Measurements from ENCODE around the gene MGAM2. TPM values are rescaled to one million over a fixed set of nuclear protein-coding genes. Genes with fewer than 3 reads are reported as not detected.

Gene MGAM2
- total and polyA plus RNA-seq, 2 experiments from 2014 or later, result 0.07 TPM; not detected in 1

GRCh38 chr7:142110098-142110497 is 1.4 kb upstream of the MGAM2 start:
- DNase-seq (ENCODE audit: low spot score) (no peak), ATAC-seq (no peak)
- Histone ChIP-seq H3K4me2 (no peak overlapping the region), H3K27me3 (ENCODE audit: insufficient read depth) (no peaks in the 10 kb centered on the region), H3K27ac (ENCODE audit: low read depth) (no peak overlapping the region), H3K36me3 (ENCODE audit: insufficient read depth) (no peaks in the 10 kb centered on the region), H2AFZ (no peak overlapping the region), H3F3A (replicated peaks; ENCODE audit: low read depth) (no peaks in the 10 kb centered on the region), H4K20me1 (replicated peaks; ENCODE audit: insufficient read depth) (no peaks in the 10 kb centered on the region), H3K9me2 (ENCODE audit: insufficient read depth) (peaks cover 3% of the 10 kb centered on the region; the same call in 1 of the 2 replicates), H3K79me2 (replicated peaks; ENCODE audit: insufficient read depth) (no peaks in the 10 kb centered on the region), H3K4me3 (no peak overlapping the region), H3K4me1 (ENCODE audit: insufficient read depth) (peaks cover 10% of the 10 kb centered on the region; the same call in 1 of the 2 replicates)
- no peak for TF ChIP-seq ETS1 (IDR thresholded peaks at IDR 0.05)
- no peaks in the 10 kb centered on the region for H3K27me3 Mint-ChIP-seq (ENCODE audit: insufficient read depth, low read depth, poor library complexity)
- H3K36me3 Mint-ChIP-seq (ENCODE audit: low read depth), result no peaks in the 10 kb centered on the region
- H3K9me3 Mint-ChIP-seq, result no peaks in the 10 kb centered on the region; the same call in 2 of the 3 replicates
- H3K4me1 Mint-ChIP-seq, result peaks cover 14% of the 10 kb centered on the region
- H3K27ac Mint-ChIP-seq, result no peak overlapping the region
- no peak overlapping the region for H3K4me3 Mint-ChIP-seq

GRCh38 chr7:142110638-142111037 is 880 bp upstream of the MGAM2 start:
- no peak for DNase-seq (ENCODE audit: low spot score)
- Histone ChIP-seq H3K4me3 (no peak overlapping the region), H3K9me2 (ENCODE audit: insufficient read depth) (peaks cover 3% of the 10 kb centered on the region; the same call in 1 of the 2 replicates), H4K20me1 (replicated peaks; ENCODE audit: insufficient read depth) (no peaks in the 10 kb centered on the region), H3F3A (replicated peaks; ENCODE audit: low read depth) (no peaks in the 10 kb centered on the region), H3K27me3 (ENCODE audit: insufficient read depth) (no peaks in the 10 kb centered on the region), H3K27ac (ENCODE audit: low read depth) (no peak overlapping the region), H3K79me2 (replicated peaks; ENCODE audit: insufficient read depth) (no peaks in the 10 kb centered on the region), H3K4me1 (ENCODE audit: insufficient read depth) (peaks cover 10% of the 10 kb centered on the region; the same call in 1 of the 2 replicates), H2AFZ (no peak overlapping the region), H3K36me3 (ENCODE audit: insufficient read depth) (no peaks in the 10 kb centered on the region), H3K4me2 (no peak overlapping the region)
- Mint-ChIP-seq H3K27ac (no peak overlapping the region), H3K9me3 (no peaks in the 10 kb centered on the region; the same call in 2 of the 3 replicates), H3K36me3 (ENCODE audit: low read depth) (no peaks in the 10 kb centered on the region), H3K27me3 (ENCODE audit: insufficient read depth, low read depth, poor library complexity) (no peaks in the 10 kb centered on the region), H3K4me3 (no peak overlapping the region), H3K4me1 (peaks cover 14% of the 10 kb centered on the region)
- no peak for TF ChIP-seq EZH2phosphoT487 (IDR thresholded peaks at IDR 0.05; ENCODE audit: unreplicated experiment)
- TF ChIP-seq STAT1 (IDR thresholded peaks at IDR 0.05; ENCODE audit: unreplicated experiment), result no peak
- no peak for TF ChIP-seq ZNF331 (CRISPR knock-in tag; IDR thresholded peaks at IDR 0.05; ENCODE audit: low read depth)
- TF ChIP-seq ZNF114 (CRISPR knock-in tag; IDR thresholded peaks at IDR 0.05), result no peak
- TF ChIP-seq ETS1 (IDR thresholded peaks at IDR 0.05), result no peak
- TF ChIP-seq JUNB (IDR thresholded peaks at IDR 0.05; ENCODE audit: unreplicated experiment), result no peak
- TF ChIP-seq REST (IDR thresholded peaks at IDR 0.05; ENCODE audit: unreplicated experiment), result no peak
- no peak for TF ChIP-seq EZH2 (IDR thresholded peaks at IDR 0.05; ENCODE audit: low read depth, unreplicated experiment)
- ATAC-seq, result no peak
